ENCODE measurements around the gene DPH1.
"Not testable (repeated sequence)": the region's sequence is repeated elsewhere in the genome, so short reads cannot be mapped to it uniquely, and the experiment has no call there.

DPH1 gene

GRCh38 chr17:2008332-2009126 lies 21.4 kb upstream of the DPH1 start:
- no peak for DNase-seq

GRCh38 chr17:2009737-2010136 lies 20.2 kb upstream of the DPH1 start:
- DNase-seq: no peak

- no peak for DNase-seq
Observed at GRCh38 chr17:2011411-2012371, 18.3 kb upstream of the DPH1 start.

GRCh38 chr17:2012499-2012898 lies 17.5 kb upstream of the DPH1 start:
- no peak for DNase-seq

- not testable (repeated sequence) for DNase-seq
Observed at GRCh38 chr17:2013220-2013993, 16.5 kb upstream of the DPH1 start.

DNA sequence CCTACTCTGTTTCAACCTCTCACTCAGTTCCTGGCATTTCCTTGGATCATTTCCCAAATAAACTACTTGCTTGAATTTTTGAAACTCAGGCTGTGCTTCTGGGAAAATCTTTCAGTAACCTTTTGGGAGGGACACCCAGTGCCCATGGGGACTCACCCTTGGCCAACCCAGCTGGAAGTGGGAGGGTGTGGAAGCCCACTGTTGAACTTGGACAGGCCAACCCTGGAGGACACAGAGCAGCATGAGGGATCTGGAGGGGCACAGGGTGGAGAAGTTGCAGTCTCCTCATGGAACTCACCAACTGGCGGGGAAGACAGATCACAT lies 16.0 kb upstream of the DPH1 start:
- DNase-seq: no peak

- DNase-seq: no peak
Observed at GRCh38 chr17:2015314-2015713, 14.6 kb upstream of the DPH1 start.

DNA sequence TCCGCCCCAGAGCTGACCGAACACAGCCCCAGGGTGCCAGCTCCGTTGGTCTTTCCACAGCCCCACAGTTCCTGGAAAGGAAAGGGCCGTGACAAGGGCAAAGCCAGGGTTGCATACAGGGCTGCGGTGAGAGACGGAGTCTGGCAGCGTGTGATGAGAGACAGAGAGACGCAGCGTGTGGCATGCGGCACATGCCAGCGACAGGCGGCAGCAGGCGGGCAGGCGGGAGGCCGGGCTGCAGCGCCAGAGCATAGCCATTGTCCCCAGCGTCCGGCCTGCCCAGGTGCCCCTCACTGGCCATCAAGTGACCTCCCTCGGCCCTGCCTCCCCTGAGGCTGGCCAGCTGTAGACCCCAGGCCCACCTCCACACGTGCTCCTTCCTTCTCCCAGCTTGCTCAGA lies 13.5 kb upstream of the DPH1 start:
- no peak for DNase-seq

DNA sequence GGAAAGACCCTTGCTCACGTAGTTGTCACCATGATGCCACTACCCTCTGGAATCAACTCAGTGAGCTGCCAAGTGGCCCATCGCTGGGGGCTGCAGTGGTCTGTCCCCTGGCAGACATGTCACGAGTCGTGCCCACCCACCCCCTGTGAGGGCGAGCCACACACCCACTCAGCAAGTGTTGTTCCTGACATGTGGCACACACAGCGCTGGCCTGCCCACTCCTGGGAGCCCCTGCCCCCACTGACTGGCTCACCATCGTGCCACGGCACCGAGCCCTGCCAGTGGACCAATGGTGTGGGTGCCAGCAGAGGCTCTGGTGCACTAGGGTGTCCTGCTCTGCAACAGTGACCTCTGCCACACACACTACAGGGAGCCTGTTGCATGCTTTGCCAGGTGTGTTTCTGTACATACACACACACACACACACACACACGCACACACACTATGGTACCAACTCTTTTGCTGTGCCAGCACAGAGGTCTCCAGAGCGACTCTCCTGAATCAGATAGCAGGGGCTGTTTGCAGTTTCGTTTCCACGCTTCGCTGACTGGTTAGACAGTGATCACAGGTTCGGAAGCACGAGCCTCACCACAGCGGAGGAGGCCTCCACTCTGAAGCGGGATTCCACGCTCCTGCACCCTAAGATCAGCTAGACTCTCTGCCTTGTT lies 12.5 kb upstream of the DPH1 start:
- DNase-seq: no peak

DNA sequence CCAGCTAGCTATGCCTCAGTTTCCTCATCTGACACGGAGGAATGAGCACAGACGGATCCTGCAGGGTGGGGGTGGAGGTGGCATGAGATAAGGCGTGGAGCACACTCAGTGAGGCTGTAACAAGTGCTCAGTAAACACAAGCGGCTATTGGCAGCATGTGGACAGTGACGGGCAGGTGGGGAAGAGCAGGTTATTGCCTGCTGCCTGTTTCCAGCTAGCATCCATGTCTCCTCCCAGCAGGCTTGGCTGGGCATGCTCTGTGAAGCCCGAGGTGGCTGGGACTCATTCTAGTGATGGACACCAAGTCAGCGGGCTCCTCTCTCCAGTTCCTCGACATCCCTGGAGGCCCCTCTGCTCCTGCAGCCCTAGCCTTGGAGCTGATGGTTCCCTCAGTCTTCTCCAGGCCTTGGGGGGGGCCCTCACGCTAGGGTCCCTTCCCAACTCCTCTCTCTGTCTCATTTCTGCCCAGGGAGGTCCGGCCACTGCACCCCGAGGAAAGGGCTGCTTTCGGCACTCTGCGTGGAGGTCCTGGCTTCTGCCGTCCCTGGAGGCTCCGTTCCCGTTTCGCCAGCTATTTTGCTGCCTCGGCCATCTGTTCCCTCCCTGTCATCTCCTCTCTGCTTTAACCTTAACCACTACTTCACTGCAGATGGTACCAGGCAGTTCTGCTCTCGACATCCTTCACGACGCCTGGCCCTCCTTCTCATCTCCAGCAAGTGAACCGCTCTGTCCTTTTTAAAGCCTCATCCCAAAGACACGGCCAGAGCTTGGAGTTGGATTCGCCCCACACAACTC lies 11.0 kb upstream of the DPH1 start:
- no peak for DNase-seq

DNA sequence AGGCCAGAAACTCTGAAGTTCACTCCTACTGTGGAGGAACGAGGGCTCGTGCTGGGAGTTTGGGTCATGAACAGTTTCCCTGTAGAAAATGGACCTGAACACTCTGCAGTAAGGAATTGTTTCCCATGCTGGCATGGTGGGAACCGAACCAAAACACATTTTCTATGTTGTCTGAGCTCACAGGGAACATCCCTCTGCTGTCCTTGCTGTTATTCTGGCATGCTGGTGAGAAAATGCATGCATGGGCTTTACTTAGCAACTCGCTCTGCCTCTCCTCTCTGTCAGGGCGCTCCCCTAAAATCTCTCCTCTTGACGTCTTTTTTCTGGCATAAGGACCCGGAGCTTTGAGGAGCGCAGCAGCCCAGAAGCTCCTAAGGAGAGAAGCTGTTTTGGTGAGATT lies 10.2 kb upstream of the DPH1 start:
- no peak for DNase-seq

GRCh38 chr17:2020721-2021120 lies 9.2 kb upstream of the DPH1 start:
- no peak for DNase-seq

DNA sequence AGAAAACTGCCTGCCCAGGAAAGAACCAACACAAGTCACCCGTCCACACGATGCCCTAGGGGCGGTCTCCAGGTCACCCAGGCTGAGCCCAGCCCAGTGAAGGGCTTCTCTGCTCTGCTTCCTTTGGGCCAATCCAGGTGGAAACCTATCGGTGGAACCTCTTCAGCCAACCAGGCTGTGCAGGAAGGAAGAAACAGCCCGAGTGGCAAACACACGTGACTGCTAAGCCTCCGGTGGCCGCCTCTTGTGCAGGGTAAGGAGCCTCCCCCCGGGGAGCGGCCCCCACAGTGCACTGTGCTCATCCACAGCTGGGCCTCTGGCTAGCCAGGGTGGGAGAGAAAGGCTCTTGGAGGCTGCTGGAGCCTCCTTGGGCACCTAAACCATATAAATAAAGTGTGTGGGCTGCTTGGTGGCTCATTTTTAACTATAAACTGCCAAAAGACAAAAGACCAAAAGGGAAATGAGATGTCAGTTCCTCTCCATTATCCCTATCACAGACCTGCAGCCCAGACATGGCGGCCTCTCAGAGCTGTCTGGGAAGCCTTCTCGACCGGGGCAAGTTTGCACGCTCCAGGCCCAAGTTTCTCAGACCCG lies 7.2 kb upstream of the DPH1 start:
- no peak for DNase-seq

GRCh38 chr17:2023256-2023655 lies 6.7 kb upstream of the DPH1 start:
- DNase-seq: no peak

- no peak for DNase-seq
Observed at GRCh38 chr17:2023692-2024571, 6.0 kb upstream of the DPH1 start.

GRCh38 chr17:2024572-2025219 lies 5.3 kb upstream of the DPH1 start:
- no peak for DNase-seq

DNA sequence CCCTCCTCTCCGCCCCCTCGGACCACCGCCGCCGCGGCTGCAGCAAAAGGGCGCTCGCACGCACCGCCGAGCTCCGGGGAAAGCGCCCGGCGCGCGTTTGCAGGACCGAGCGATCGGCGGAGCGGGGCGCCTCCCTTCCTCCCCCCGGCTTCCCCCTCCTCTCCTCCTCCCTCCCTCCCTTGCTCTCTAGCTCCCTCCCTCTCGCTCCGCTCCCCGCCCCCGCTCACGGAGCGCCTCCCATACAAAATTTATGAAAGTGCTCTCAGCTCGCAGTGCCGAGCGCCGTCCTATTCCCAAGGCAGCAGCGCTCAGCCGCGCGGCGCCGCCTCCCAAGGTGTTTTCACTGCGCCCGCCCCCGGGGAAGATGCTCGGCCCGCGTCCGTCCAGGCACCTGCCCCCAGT lies 4.7 kb upstream of the DPH1 start, which contains the start of gene RTN4RL1:
Gene RTN4RL1 (minus strand): TSS at position 115 of the 402 bp plus-strand sequence. CDS start 469 bp downstream, outside the sequence.
- no peak for DNase-seq

GRCh38 chr17:2025622-2026309 lies 4.2 kb upstream of the DPH1 start:
- no peak for DNase-seq

Measured in NCI-H1048 (cell line).